ENCODE measurements around the gene ABCA7. TPM values are rescaled to one million over a fixed set of nuclear protein-coding genes. Genes with fewer than 3 reads are reported as not detected.

Gene ABCA7
- total RNA-seq, 1 donor from 2014 or later = 11.8 TPM

- peak; percentile 82 for DNase-seq (ENCODE audit: extremely low read depth, low read depth, low spot score)
Observed at GRCh38 chr19:1102407-1103131, 62.7 kb downstream of the ABCA7 start.

GRCh38 chr19:1103132-1103707 lies 63.3 kb downstream of the ABCA7 start:
- no peak for DNase-seq (ENCODE audit: extremely low read depth, low read depth, low spot score)

- DNase-seq (ENCODE audit: extremely low read depth, low read depth, low spot score) = peak; percentile 85
Observed at GRCh38 chr19:1103708-1104310, 63.9 kb downstream of the ABCA7 start, which contains the start of gene GPX4. Gene GPX4 (plus strand): TSS chr19:1103994. CDS start chr19:1104044, 50 bp downstream.

- no peak for DNase-seq (ENCODE audit: extremely low read depth, low read depth, low spot score)
Observed at GRCh38 chr19:1104311-1105007, 64.6 kb downstream of the ABCA7 start.

GRCh38 chr19:1105008-1105872 lies 65.3 kb downstream of the ABCA7 start:
- DNase-seq (ENCODE audit: extremely low read depth, low read depth, low spot score) = no peak

GRCh38 chr19:1105873-1106840 lies 66.2 kb downstream of the ABCA7 start:
- DNase-seq (ENCODE audit: extremely low read depth, low read depth, low spot score) = no peak

GRCh38 chr19:1106841-1107660 lies 67.1 kb downstream of the ABCA7 start:
- DNase-seq (ENCODE audit: extremely low read depth, low read depth, low spot score) = no peak

GRCh38 chr19:1107661-1108261 lies 67.9 kb downstream of the ABCA7 start:
- DNase-seq (ENCODE audit: extremely low read depth, low read depth, low spot score) = no peak

- no peak for DNase-seq (ENCODE audit: extremely low read depth, low read depth, low spot score)
Observed at GRCh38 chr19:1108291-1109031, 68.6 kb downstream of the ABCA7 start.

- no peak for DNase-seq (ENCODE audit: extremely low read depth, low read depth, low spot score)
Observed at GRCh38 chr19:1109032-1109551, 69.2 kb downstream of the ABCA7 start.

GRCh38 chr19:1109697-1110671 lies 70.1 kb downstream of the ABCA7 start:
- no peak for DNase-seq (ENCODE audit: extremely low read depth, low read depth, low spot score)

GRCh38 chr19:1110809-1111640 lies 71.1 kb downstream of the ABCA7 start:
- DNase-seq (ENCODE audit: extremely low read depth, low read depth, low spot score) = no peak

GRCh38 chr19:1111641-1112267 lies 71.8 kb downstream of the ABCA7 start:
- no peak for DNase-seq (ENCODE audit: extremely low read depth, low read depth, low spot score)

GRCh38 chr19:1112268-1113029 lies 72.5 kb downstream of the ABCA7 start:
- DNase-seq (ENCODE audit: extremely low read depth, low read depth, low spot score) = no peak

Data from glomerular endothelial cell (primary cell).